Calu3 (cell line): ENCODE measurements around the gene TTC27. TPM values are rescaled to one million over a fixed set of nuclear protein-coding genes. Genes with fewer than 3 reads are reported as not detected.
"Not testable (repeated sequence)": the region's sequence is repeated elsewhere in the genome, so short reads cannot be mapped to it uniquely, and the experiment has no call there.

Experiments
- BruUV-seq: library from RNA; stranded (reverse); fragments of 400-500 nt; replicated peaks from 2 replicates; lab custom pipeline; 2021; lab: Mats Ljungman, UMichigan
- CTCF ChIA-PET: fragments of 300-600 bp; sonication (Branson Sonifier 250); formaldehyde crosslinking; loops from one replicate; lab custom pipeline; 2022; ENCODE audit warnings: antibody characterized with exemption; lab: Charles Lee
- DNase-seq: peaks from one replicate; pipeline ENCODE4 v3.0.0; 2022
- H3K27ac Mint-ChIP-seq: one replicate; pipeline ENCODE4 v1.8.0; 2022; ENCODE audit warnings: mixed read lengths; ENCODE audit not compliant: unreplicated experiment
- H3K27me3 Mint-ChIP-seq: one replicate; pipeline ENCODE4 v1.8.0; 2022; ENCODE audit warnings: mixed read lengths; ENCODE audit not compliant: unreplicated experiment
- H3K36me3 Mint-ChIP-seq: one replicate; pipeline ENCODE4 v1.8.0; 2022; ENCODE audit warnings: mild to moderate bottlenecking, moderate library complexity, mixed read lengths; ENCODE audit not compliant: insufficient read depth, unreplicated experiment
- H3K4me1 Mint-ChIP-seq: one replicate; pipeline ENCODE4 v1.8.0; 2022; ENCODE audit warnings: mild to moderate bottlenecking, low read depth, mixed read lengths; ENCODE audit not compliant: unreplicated experiment
- H3K4me3 Mint-ChIP-seq: one replicate; pipeline ENCODE4 v1.8.0; 2022; ENCODE audit warnings: mild to moderate bottlenecking, low read depth, moderate library complexity, mixed read lengths; ENCODE audit not compliant: unreplicated experiment
- H3K9me3 Mint-ChIP-seq: one replicate; pipeline ENCODE4 v1.8.0; 2022; ENCODE audit warnings: low read depth, mixed read lengths; ENCODE audit not compliant: unreplicated experiment
- CTCF ChIP-seq: fragments of 200-600 bp; IDR thresholded peaks from one replicate; pipeline ENCODE4 v1.8.0; 2022; ENCODE audit warnings: antibody characterized with exemption; ENCODE audit not compliant: unreplicated experiment
- intact Hi-C: fragments of 100-400 bp; cut with micrococcal nuclease; formaldehyde crosslinking; loops from one replicate; pipeline ENCODE4 v1.10.0; 2022; ENCODE audit not compliant: unreplicated experiment
- total RNA-seq: library from RNA; stranded (reverse); gene quantifications from 2 replicates; pipeline ENCODE4 v1.2.3, GENCODE V29; 2022

TTC27 gene
- total RNA-seq, 1 experiment from 2014 or later: 20.1 TPM

DNA sequence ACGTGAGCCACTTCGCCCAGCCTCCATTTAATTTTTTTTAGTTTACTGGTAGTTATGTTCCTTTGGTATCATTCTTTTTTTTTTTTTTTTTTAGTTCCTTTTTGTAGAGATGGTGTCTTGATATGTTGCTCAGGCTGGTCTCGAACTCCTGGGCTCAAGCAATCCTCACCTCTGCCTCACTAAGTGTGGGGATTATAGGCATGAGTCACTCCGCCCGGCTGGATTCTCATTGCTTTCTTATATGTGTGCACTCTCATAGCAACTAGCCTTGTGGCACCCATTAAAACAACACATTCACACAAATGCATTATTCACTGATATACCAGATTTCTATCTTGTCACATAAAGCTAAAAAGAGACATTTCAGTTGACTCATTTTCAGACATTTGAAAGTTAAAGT lies 4.2 kb downstream of the TTC27 start:
- Mint-ChIP-seq H3K4me3 (no peak overlapping the region), H3K4me1 (peaks cover 10% of the 10 kb centered on the region)
- no peak for DNase-seq

DNA sequence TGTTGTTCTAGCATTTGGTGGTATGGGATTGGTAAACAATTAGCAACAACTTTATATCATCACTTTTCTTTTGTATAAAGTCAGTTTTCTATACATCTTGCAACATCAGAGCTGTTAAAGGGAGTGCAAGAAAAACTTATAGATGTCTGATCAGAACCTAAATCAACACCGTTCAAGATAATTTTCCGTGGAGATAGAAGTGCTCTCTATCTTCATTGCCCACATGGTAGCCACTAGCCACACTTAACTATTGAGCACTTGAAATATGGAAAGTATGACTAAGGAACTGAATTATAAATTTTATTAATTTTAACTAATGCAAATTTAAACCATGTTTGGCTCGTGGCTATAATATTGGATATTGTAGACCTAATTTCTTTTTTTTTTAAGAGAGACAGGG lies 5.2 kb downstream of the TTC27 start:
- Mint-ChIP-seq H3K36me3 (peaks cover 15% of the 10 kb centered on the region), H3K4me3 (no peak overlapping the region), H3K27ac (no peak overlapping the region), H3K4me1 (peaks cover under 1% of the 10 kb centered on the region), H3K9me3 (no peaks in the 10 kb centered on the region), H3K27me3 (no peaks in the 10 kb centered on the region)
- no peak for DNase-seq
- intact Hi-C loops: no loop called here
- CTCF ChIA-PET: interaction anchor here (0.7 kb wide), 1 partner anchor 58 kb away, joined by 3 read pairs; no protein-coding TSS in a partner anchor
- TF ChIP-seq CTCF: no peak
- BruUV-seq: no TSS peak

More for the DNA sequence above, 4.2 kb downstream of the TTC27 start:
- H3K36me3 Mint-ChIP-seq: peaks cover 25% of the 10 kb centered on the region
- no peaks in the 10 kb centered on the region for H3K9me3 Mint-ChIP-seq
- CTCF ChIA-PET: no interaction called here
- TF ChIP-seq CTCF: no peak
- intact Hi-C loops: no loop called here
- BruUV-seq: no TSS peak
- H3K27me3 Mint-ChIP-seq: no peaks in the 10 kb centered on the region
- no peak overlapping the region for H3K27ac Mint-ChIP-seq

GRCh38 chr2:32638548-32638947 lies 10.7 kb downstream of the TTC27 start:
- intact Hi-C loops, BruUV-seq: not testable (repeated sequence)
- CTCF ChIA-PET: interaction anchor here (0.8 kb wide), 1 partner anchor 262 kb away, joined by 3 read pairs; no protein-coding TSS in a partner anchor

GRCh38 chr2:32641180-32641579 lies 13.3 kb downstream of the TTC27 start:
- TSS peak; percentile 24 for BruUV-seq
- no peaks in the 10 kb centered on the region for H3K4me1 Mint-ChIP-seq
- H3K36me3 Mint-ChIP-seq: peaks cover 5% of the 10 kb centered on the region
- no peak overlapping the region for H3K4me3 Mint-ChIP-seq
- no peaks in the 10 kb centered on the region for H3K27me3 Mint-ChIP-seq
- H3K27ac Mint-ChIP-seq: no peak overlapping the region
- no peak for DNase-seq
- intact Hi-C loops: no loop called here
- CTCF ChIA-PET: no interaction called here
- no peaks in the 10 kb centered on the region for H3K9me3 Mint-ChIP-seq
- TF ChIP-seq CTCF: no peak

More at GRCh38 chr2:32638548-32638947, 10.7 kb downstream of the TTC27 start:
- not testable (repeated sequence) for H3K27ac Mint-ChIP-seq, H3K36me3 Mint-ChIP-seq, H3K9me3 Mint-ChIP-seq, H3K4me3 Mint-ChIP-seq, H3K4me1 Mint-ChIP-seq, H3K27me3 Mint-ChIP-seq, DNase-seq

GRCh38 chr2:32647180-32647651 lies 19.4 kb downstream of the TTC27 start:
- CTCF ChIA-PET: no interaction called here
- no peaks in the 10 kb centered on the region for H3K27me3 Mint-ChIP-seq
- no peak overlapping the region for H3K27ac Mint-ChIP-seq
- H3K4me1 Mint-ChIP-seq: no peaks in the 10 kb centered on the region
- intact Hi-C loops: no loop called here
- no TSS peak for BruUV-seq
- no peak for TF ChIP-seq CTCF
- no peaks in the 10 kb centered on the region for H3K9me3 Mint-ChIP-seq
- no peak overlapping the region for H3K4me3 Mint-ChIP-seq
- no peak for DNase-seq
- peaks cover 6% of the 10 kb centered on the region for H3K36me3 Mint-ChIP-seq
